PC-9 (cell line): ENCODE measurements around the gene SLC25A29. TPM values are rescaled to one million over a fixed set of nuclear protein-coding genes. Genes with fewer than 3 reads are reported as not detected.

Experiments
- BruUV-seq: library from RNA; stranded (reverse); fragments of 400-500 nt; replicated peaks from 2 replicates; lab custom pipeline; 2021; lab: Mats Ljungman, UMichigan
- CTCF ChIA-PET: fragments of 300-600 bp; sonication (Branson Sonifier 250); formaldehyde crosslinking; loops from one replicate; lab custom pipeline; 2022; ENCODE audit warnings: antibody characterized with exemption; lab: Charles Lee
- POLR2A ChIA-PET: fragments of 300-600 bp; sonication (Branson Sonifier 250); formaldehyde crosslinking; loops from one replicate; lab custom pipeline; 2022; ENCODE audit warnings: antibody characterized with exemption; ENCODE audit not compliant: unreplicated experiment; lab: Charles Lee
- DNase-seq, 2 experiments: peaks; one replicate each; pipeline versions ENCODE4 v3.0.0 to v3.0.0-alpha.2; 2015 to 2022; ENCODE audit warnings: mixed read lengths in 1 of 2
- H2AFZ ChIP-seq: fragments of 200-600 bp; sonication (generic); 2 replicates; pipeline ENCODE4 v1.8.1; 2017; ENCODE audit warnings: antibody characterized with exemption
- H3F3A ChIP-seq: fragments of 200-600 bp; sonication (generic); 2 replicates; pipeline ENCODE4 v1.8.1; 2017; ENCODE audit warnings: antibody characterized with exemption, mild to moderate bottlenecking, low read depth; ENCODE audit not compliant: insufficient read depth
- H3K27ac ChIP-seq: fragments of 200-600 bp; sonication (generic); 2 replicates; pipeline ENCODE4 v1.6.1; 2016; ENCODE audit warnings: mixed run types
- H3K27me3 ChIP-seq: fragments of 200-600 bp; sonication (generic); 2 replicates; pipeline ENCODE4 v1.6.1; 2016; ENCODE audit warnings: low read depth, mixed run types; ENCODE audit not compliant: insufficient read depth
- H3K36me3 ChIP-seq: fragments of 200-600 bp; sonication (generic); 2 replicates; pipeline ENCODE4 v1.6.1; 2016; ENCODE audit warnings: low read depth, mixed run types
- H3K4me1 ChIP-seq: fragments of 200-600 bp; sonication (generic); replicated peaks from 2 replicates; pipeline ENCODE4 v1.6.1; 2016; ENCODE audit warnings: mixed run types; ENCODE audit not compliant: insufficient read depth
- H3K4me2 ChIP-seq: fragments of 200-600 bp; sonication (generic); 2 replicates; pipeline ENCODE4 v1.6.1; 2017; ENCODE audit warnings: mixed run types
- H3K4me3 ChIP-seq: fragments of 200-600 bp; sonication (generic); 2 replicates; pipeline ENCODE4 v1.6.1; 2016; ENCODE audit warnings: mixed run types
- H3K79me2 ChIP-seq: fragments of 200-600 bp; sonication (generic); 2 replicates; pipeline ENCODE4 v1.6.1; 2017; ENCODE audit warnings: low read depth, mixed run types
- H3K9me2 ChIP-seq: fragments of 200-600 bp; sonication (generic); 2 replicates; pipeline ENCODE4 v1.8.1; 2017; ENCODE audit warnings: mild to moderate bottlenecking; ENCODE audit not compliant: insufficient read depth
- H3K9me3 ChIP-seq: fragments of 200-600 bp; sonication (generic); 2 replicates; pipeline ENCODE4 v1.8.1; 2016; ENCODE audit warnings: low read depth; ENCODE audit not compliant: insufficient read depth
- H4K20me1 ChIP-seq: fragments of 200-600 bp; sonication (generic); 2 replicates; pipeline ENCODE4 v1.8.1; 2017; ENCODE audit not compliant: insufficient read depth
- CTCF ChIP-seq: fragments of 200-600 bp; sonication (generic); conservative IDR thresholded peaks from 2 replicates; pipeline ENCODE4 v1.6.1; 2017; ENCODE audit warnings: mixed run types, antibody characterized with exemption, mild to moderate bottlenecking, moderate library complexity
- EZH2 ChIP-seq: fragments of 200-600 bp; sonication (generic); IDR thresholded peaks from 2 replicates; pipeline ENCODE4 v1.8.0; 2017; ENCODE audit warnings: antibody characterized with exemption, low read depth
- intact Hi-C: fragments of 100-400 bp; cut with micrococcal nuclease; formaldehyde crosslinking; loops from one replicate; pipeline ENCODE4 v1.10.0; 2022; ENCODE audit not compliant: unreplicated experiment
- total RNA-seq: library from RNA; stranded (reverse); gene quantifications from 2 replicates; pipeline ENCODE4 v1.2.3, GENCODE V29; 2021

Gene SLC25A29
- total RNA-seq, 1 experiment from 2014 or later: 6.9 TPM

DNA sequence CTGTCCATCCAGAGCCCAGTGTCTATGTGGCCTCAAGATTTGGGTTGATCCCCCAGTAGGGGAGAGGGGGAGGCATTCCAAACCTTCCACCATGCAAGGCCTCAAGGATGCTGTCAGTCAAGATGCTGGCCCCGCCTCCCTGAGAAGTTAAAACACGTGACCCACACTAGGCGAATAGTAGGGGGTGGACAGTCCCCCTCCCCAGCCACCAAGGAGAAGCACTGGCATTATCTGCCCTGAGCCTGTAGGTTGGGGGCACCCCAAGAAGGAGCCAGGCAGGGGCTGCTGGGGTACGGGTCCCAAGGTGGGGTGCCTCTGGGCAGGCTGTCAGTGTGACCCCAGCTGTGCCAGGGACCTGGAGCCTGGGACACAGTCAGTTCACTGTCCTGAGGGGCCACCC, 2.3 kb downstream of the SLC25A29 start:
- no peak for DNase-seq
- H3K27ac ChIP-seq: no peak overlapping the region
- intact Hi-C loops: no loop called here
- no peaks in the 10 kb centered on the region for H3K36me3 ChIP-seq
- ChIA-PET POLR2A (no interaction called here), CTCF (no interaction called here)
- peaks cover 5% of the 10 kb centered on the region; the same call in 1 of the 2 replicates for H3K4me1 ChIP-seq
- no peak overlapping the region for H3K4me2 ChIP-seq
- H2AFZ ChIP-seq: no peak overlapping the region
- BruUV-seq: no TSS peak
- TF ChIP-seq CTCF (no peak), EZH2 (no peak)
- no peaks in the 10 kb centered on the region for H3K9me2 ChIP-seq
- H3K9me3 ChIP-seq: no peaks in the 10 kb centered on the region
- no peaks in the 10 kb centered on the region for H3K27me3 ChIP-seq
- H3F3A ChIP-seq: peaks cover 11% of the 10 kb centered on the region; the same call in 1 of the 2 replicates
- H3K79me2 ChIP-seq: no peaks in the 10 kb centered on the region
- no peak overlapping the region for H3K4me3 ChIP-seq
- H4K20me1 ChIP-seq: no peaks in the 10 kb centered on the region

GRCh38 chr14:100303179-100303578, 3.1 kb downstream of the SLC25A29 start:
- no peaks in the 10 kb centered on the region for H3K36me3 ChIP-seq
- H3K9me2 ChIP-seq: no peaks in the 10 kb centered on the region
- H3K4me1 ChIP-seq: peaks cover 5% of the 10 kb centered on the region; the same call in 1 of the 2 replicates
- ChIA-PET CTCF (interaction anchor here (0.6 kb wide), 1 partner anchor 33 kb away, joined by 5 read pairs; no protein-coding TSS in a partner anchor), POLR2A (no interaction called here)
- TF ChIP-seq CTCF (no peak; the same call in 1 of the 2 replicates), EZH2 (no peak)
- peaks cover 11% of the 10 kb centered on the region; the same call in 1 of the 2 replicates for H3F3A ChIP-seq
- H4K20me1 ChIP-seq: no peaks in the 10 kb centered on the region
- peak overlapping the region; percentile 23; the same call in 1 of the 2 replicates for H3K4me2 ChIP-seq
- no TSS peak for BruUV-seq
- intact Hi-C loops: no loop called here
- no peaks in the 10 kb centered on the region for H3K79me2 ChIP-seq
- H3K27me3 ChIP-seq: no peaks in the 10 kb centered on the region
- no peak overlapping the region for H2AFZ ChIP-seq
- no peak overlapping the region for H3K27ac ChIP-seq
- DNase-seq: no peak
- H3K4me3 ChIP-seq: no peak overlapping the region
- no peaks in the 10 kb centered on the region for H3K9me3 ChIP-seq

DNA sequence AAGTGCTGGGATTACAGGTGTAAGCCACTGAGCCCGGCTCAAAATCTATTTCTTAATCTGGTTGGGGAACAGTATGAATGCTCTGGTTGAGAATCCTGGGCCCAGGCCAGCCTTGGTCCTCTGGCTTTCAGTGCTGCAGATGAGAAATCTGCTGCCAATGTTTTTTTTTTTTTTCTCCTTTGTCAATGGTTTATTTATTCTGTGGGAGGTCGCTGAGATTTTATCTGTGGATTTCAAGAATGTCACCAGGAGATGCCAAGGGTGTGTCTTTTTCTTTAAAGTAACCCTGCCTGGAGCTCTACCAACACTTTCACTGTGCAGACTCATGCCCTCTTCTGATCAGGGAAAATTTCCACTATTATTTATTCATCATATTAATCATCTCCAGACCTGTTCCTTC, 3.6 kb downstream of the SLC25A29 start:
- H3K79me2 ChIP-seq: no peaks in the 10 kb centered on the region
- no TSS peak for BruUV-seq
- H3K27me3 ChIP-seq: no peaks in the 10 kb centered on the region
- no peaks in the 10 kb centered on the region for H3K36me3 ChIP-seq
- no peaks in the 10 kb centered on the region for H3K9me3 ChIP-seq
- H4K20me1 ChIP-seq: no peaks in the 10 kb centered on the region
- H3F3A ChIP-seq: peaks cover 11% of the 10 kb centered on the region; the same call in 1 of the 2 replicates
- H3K27ac ChIP-seq: no peak overlapping the region
- H3K4me3 ChIP-seq: no peak overlapping the region
- peak overlapping the region; percentile 23; the same call in 1 of the 2 replicates for H3K4me2 ChIP-seq
- DNase-seq: peak in 1 of 2 experiments; percentile 83
- no peaks in the 10 kb centered on the region for H3K9me2 ChIP-seq
- POLR2A ChIA-PET: no interaction called here
- no peak overlapping the region for H2AFZ ChIP-seq
- peaks cover 5% of the 10 kb centered on the region; the same call in 1 of the 2 replicates for H3K4me1 ChIP-seq
- CTCF ChIA-PET: interaction anchor here (0.6 kb wide), 1 partner anchor 33 kb away, joined by 5 read pairs; no protein-coding TSS in a partner anchor
- intact Hi-C loops: no loop called here
- no peak for TF ChIP-seq CTCF
- TF ChIP-seq EZH2: no peak
